ENCODE results near the gene THAP12. TPM values are rescaled to one million over a fixed set of nuclear protein-coding genes. Genes with fewer than 3 reads are reported as not detected.

The THAP12 gene
- total RNA-seq, 1 experiment from 2014 or later: 44.1 TPM

GRCh38 chr11:76336597-76336996 is 44.3 kb downstream of the THAP12 start:
- no peak overlapping the region for H3K4me2 ChIP-seq (ENCODE audit: low read length)
- no peaks in the 10 kb centered on the region for H4K20me1 ChIP-seq (ENCODE audit: insufficient read depth)
- no peak overlapping the region for H3K9ac ChIP-seq (ENCODE audit: low read length)
- no peak overlapping the region for H3K27ac ChIP-seq (ENCODE audit: low read depth, low read length)
- H3K4me3 ChIP-seq (replicated peaks in 1 of 2; ENCODE audit: low read depth in 1 of 2, low read length in 2 of 2): no peak overlapping the region
- CTCF ChIA-PET: no interaction called here
- H2AFZ ChIP-seq (ENCODE audit: low read depth, low read length, poor library complexity, severe bottlenecking): no peak overlapping the region
- ATAC-seq (no peak), DNase-seq (ENCODE audit: low read depth, low spot score) (no peak)
- H3K9me3 ChIP-seq (ENCODE audit: control insufficient read depth in 1 of 2, insufficient read depth in 1 of 2, low read depth in 1 of 2, low read length in 2 of 2): peaks cover 4 to 10% of the 10 kb centered on the region in 2 experiments; a peak in 3 of 4 replicates
- RAD21 ChIA-PET (ENCODE audit: low non-redundant PET in 1 of 2, low total read pairs in 2 of 2, uncharacterized antibody in 2 of 2, unreplicated experiment in 2 of 2): no interaction called here
- intact Hi-C loops (cut with micrococcal nuclease): no loop called here
- no peaks in the 10 kb centered on the region for H3K79me2 ChIP-seq (ENCODE audit: insufficient read depth, low read length)
- no peaks in the 10 kb centered on the region for H3K36me3 ChIP-seq (ENCODE audit: control insufficient read depth in 1 of 2, insufficient read depth in 2 of 2, low read length in 2 of 2)
- no peak for TF ChIP-seq ZBTB33 (IDR thresholded peaks at IDR 0.05; ENCODE audit: extremely low read depth, insufficient replicate concordance, low read length)
- TF ChIP-seq POLR2A (IDR thresholded peaks at IDR 0.05; ENCODE audit: borderline replicate concordance, extremely low read depth, insufficient read depth, insufficient read length): no peak
- no peak for TF ChIP-seq EGR1 (IDR thresholded peaks at IDR 0.05; ENCODE audit: low read depth)
- no peak for TF ChIP-seq ATF3 (IDR thresholded peaks at IDR 0.05)
- no peak for TF ChIP-seq EZH2phosphoT487 (IDR thresholded peaks at IDR 0.05; ENCODE audit: borderline replicate concordance)
- no peak for TF ChIP-seq SP1 (IDR thresholded peaks at IDR 0.05; ENCODE audit: low read depth)
- no peak for TF ChIP-seq CEBPB (IDR thresholded peaks at IDR 0.05; ENCODE audit: low read depth)
- TF ChIP-seq SRF (IDR thresholded peaks at IDR 0.05; ENCODE audit: low read depth): no peak
- TF ChIP-seq ELF1 (IDR thresholded peaks at IDR 0.05; ENCODE audit: borderline replicate concordance, low read depth): no peak
- TF ChIP-seq TCF7L2 (IDR thresholded peaks at IDR 0.05; ENCODE audit: borderline replicate concordance, extremely low read depth, insufficient read depth, insufficient read length): no peak
- no peak for TF ChIP-seq YY1 (IDR thresholded peaks at IDR 0.05; ENCODE audit: extremely low read depth, insufficient replicate concordance, low read depth, low read length)
- TF ChIP-seq POLR2AphosphoS5 (IDR thresholded peaks at IDR 0.05; ENCODE audit: low read depth, low read length): no peak
- no peak for TF ChIP-seq EZH2 (IDR thresholded peaks at IDR 0.05)
- TF ChIP-seq ZFX (IDR thresholded peaks at IDR 0.05): no peak
- TF ChIP-seq CBX3 (IDR thresholded peaks at IDR 0.05; ENCODE audit: low read depth): no peak
- H3K27me3 ChIP-seq (ENCODE audit: insufficient read depth, low read length): no peaks in the 10 kb centered on the region
- no peaks in the 10 kb centered on the region for H3K9me2 ChIP-seq (ENCODE audit: insufficient read depth)
- no TSS peak for BruUV-seq (replicated peaks)
- no peaks in the 10 kb centered on the region for H3K4me1 ChIP-seq (ENCODE audit: control insufficient read depth in 1 of 2, insufficient read depth in 2 of 2, low read length in 2 of 2)
- POLR2A ChIA-PET: no interaction called here
